ENCODE data around the gene OPRD1.
"Not testable (repeated sequence)": the region's sequence is repeated elsewhere in the genome, so short reads cannot be mapped to it uniquely, and the experiment has no call there.

OPRD1 gene

DNA sequence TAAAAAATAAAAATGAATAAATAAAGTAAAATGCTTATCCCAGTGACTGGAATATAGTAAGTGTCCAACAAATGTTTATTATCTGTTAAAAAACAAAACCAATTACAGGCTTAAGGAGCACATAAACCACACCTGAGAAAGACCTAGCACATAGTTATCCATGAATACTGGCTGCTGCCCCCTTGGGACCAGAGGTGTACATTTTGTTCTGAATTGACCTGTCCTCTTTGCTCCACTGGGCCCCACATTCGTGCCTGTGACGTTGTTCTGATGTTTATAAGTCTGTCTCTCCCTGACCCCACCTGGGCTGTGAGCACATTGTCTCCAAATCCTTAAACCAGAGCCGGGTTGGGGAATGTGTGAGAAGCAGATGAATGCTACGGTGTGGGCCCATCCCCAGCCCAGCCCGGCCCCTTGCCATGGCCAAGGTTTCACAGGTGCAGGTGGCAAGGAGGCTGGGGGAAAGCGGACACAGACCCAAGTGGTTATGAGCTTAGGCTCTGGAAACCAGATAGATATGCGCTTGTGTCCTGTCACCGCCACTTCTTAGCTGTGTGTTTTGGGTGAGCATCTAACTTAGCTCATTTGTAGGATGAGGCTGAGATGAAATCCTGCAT is 29.1 kb downstream of the OPRD1 start:
- in situ Hi-C loops (cut with HindIII; ENCODE audit: low sequenced_read_pairs) = no loop called here

DNA sequence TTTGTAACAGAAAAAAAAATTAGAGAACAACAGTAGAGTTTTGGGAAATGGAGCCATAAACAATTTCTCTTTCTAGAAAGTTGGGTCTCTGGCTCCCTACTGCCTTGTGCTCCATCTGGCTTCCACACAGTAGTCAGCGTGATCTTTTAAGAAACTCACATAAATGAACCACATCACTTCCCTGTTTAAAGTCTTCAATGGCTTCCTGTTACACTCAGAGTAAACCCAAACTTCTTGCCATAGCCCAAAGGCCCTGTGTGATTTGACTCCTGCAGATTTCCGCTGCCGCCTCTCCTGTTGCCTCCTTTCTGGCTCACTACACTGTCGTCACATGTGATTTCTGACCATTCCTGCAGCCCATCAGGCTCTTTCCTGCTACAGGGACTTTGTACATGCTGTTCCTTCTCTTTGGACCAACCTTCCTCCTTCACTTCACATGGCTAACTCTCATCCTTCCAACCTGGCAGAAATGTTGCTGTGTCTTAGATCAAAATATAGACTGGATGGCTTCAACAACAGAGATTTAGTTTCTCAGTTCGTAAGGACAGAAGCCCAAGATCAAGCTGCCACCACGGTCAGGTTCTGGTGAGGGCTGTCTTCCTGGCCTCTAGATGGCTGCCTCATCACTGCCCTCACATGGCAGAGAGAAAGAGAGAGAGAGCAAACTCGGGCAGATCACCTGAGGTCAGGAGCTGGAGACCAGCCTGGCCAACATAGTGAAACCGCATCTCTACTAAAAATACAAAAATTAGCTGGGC is 34.0 kb downstream of the OPRD1 start:
- in situ Hi-C loops (cut with HindIII; ENCODE audit: low sequenced_read_pairs) = no loop called here

DNA sequence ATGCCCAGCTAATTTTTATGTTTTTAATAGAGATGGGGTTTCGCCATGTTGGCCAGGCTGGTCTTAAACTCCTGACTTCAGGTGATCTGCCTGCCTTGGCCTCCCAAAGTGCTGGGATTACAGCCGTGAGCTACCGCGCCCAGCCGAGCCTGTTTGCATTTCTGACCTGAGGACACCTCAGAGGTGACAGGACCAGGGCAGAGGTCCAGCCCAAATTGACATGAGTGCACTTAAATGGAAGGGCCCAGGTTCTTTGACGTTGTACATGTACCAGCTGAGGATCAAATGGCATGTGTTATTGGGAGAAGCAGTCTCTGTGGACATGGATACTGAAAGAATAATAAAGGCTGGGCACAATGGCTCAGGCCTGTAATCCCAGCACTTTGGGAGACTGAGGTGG is 35.2 kb downstream of the OPRD1 start:
- in situ Hi-C loops (cut with HindIII; ENCODE audit: low sequenced_read_pairs) = not testable (repeated sequence)

DNA sequence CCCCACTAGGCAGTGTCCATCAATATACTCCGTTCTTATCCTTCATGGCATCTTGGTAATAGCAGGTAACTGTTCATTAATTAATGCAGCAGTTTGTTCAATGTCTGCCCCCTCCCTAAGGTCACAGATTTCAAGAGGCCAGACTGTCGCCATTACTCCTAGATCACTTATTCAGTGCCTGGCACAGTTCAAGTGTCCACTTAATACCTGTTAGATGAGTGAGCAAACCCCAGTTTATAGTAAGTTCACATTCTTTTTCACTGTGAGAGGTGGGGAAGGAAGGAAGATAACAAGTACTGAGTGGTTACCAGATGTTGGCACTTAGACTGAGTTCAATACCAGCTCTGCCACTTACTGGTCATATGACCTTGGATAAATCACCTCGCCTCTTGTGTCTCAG is 36.4 kb downstream of the OPRD1 start:
- in situ Hi-C loops (cut with HindIII; ENCODE audit: low sequenced_read_pairs) = no loop called here

DNA sequence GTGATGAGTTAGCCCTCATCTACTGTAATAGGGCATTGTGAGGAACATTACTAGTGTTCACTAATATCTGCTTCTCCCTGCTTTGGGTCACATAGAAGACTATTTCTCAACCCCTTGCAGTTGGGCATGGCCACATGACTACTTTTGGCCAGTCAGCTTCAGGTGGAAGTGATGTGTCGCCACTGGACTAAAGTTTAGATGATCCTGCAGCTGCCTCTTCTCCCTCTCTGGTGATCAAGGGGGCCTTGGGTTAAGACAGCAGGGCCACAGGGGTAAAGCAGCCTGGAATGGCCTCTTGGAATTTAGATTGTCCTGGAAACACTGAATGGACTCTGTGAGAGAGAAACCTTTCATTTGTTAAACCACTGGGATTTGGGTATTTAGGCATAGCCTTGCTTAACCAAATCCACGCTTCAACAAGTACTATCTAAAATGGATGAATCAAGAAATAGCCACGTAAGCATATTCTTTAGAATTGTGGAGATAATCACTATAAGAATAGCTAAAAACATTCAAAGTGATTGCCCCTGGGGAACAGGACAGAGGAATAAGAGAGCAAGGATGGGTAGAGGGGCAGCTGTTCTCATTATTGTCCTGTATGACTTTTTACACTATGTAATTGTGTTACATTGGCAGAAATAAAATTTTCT is 41.2 kb downstream of the OPRD1 start:
- in situ Hi-C loops (cut with HindIII; ENCODE audit: low sequenced_read_pairs) = no loop called here

DNA sequence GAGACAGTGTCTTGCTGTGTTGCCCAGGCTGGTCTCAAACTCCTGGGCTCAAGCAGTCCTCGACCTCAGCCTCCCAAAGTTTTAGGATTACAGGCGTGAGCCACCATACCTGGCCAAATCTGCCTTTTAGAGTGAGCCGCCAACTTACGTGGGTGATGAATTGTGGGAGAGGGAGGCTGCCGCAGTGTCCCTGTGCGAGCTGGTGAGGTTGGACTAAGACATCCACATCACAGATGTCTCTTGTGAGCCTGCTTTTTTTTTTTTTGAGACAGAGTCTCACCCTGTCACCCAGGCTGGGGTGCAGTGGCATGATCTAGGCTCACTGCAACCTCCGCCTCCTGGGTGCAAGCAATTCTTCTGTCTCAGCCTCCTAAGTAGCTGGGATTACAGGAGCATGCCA is 42.4 kb downstream of the OPRD1 start:
- in situ Hi-C loops (cut with HindIII; ENCODE audit: low sequenced_read_pairs) = not testable (repeated sequence)

DNA sequence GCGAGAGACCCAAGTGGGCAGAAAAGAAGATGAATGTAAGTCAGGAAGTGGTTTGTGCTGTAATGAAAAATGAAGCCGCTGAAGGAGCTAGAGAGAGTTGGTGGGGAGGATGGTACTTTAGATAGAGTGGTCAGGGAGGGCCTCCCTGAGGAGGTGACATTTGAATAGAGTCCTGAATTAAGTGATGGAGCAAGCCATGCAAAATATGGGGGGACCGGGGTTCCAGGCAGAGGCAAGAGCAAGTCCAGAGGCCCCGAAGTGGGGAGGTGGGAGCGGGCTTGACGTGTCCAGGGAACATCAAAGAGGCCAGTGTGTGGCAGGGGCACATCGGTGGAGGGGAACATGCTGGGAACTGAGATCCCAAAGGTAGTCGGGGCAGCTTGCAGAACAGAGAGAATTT is 43.1 kb downstream of the OPRD1 start:
- in situ Hi-C loops (cut with HindIII; ENCODE audit: low sequenced_read_pairs) = no loop called here

DNA sequence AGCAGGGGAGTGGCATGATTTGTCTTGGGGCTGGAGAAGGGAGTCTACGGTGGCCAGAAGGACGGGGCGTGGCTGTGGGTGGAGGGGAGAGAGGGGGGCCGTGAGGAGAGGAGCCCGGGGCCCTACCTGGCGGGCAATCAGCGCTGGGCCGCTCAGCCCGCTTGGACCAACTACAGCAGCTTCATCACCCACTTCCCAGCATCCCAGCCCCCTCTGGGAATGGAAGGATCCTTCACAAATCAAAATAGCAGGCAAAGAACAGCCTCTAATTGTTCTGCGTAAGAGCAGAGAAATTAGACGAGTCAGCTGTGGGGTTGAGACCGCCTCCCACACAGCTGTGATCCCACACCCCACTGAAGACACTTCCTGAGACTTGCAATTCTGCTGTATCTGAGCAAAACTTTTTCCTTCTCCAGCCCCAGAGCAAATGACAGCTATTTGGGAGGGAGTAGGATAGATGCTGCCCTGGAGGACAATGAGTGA is 43.5 kb downstream of the OPRD1 start:
- in situ Hi-C loops (cut with HindIII; ENCODE audit: low sequenced_read_pairs) = no loop called here

DNA sequence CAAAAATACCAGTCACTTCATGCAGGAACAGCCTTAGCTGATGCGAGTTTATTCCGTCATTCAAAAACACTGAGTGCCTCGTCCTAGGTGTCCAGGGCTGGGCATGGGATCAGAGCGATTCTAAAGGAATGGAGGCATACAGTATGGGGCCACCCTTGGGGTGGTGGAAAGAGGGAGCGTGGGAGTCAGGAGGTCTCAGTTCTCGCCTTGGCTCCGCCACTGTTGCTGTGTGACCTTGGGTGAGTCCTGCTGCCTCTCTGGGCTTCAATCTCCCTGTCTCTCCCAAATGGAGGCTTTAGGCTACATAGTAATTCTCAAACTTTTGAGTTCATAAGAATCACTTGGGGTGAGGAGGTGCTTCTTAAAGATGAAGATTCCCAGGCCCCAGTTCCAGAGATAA is 44.0 kb downstream of the OPRD1 start:
- in situ Hi-C loops (cut with HindIII; ENCODE audit: low sequenced_read_pairs) = no loop called here

DNA sequence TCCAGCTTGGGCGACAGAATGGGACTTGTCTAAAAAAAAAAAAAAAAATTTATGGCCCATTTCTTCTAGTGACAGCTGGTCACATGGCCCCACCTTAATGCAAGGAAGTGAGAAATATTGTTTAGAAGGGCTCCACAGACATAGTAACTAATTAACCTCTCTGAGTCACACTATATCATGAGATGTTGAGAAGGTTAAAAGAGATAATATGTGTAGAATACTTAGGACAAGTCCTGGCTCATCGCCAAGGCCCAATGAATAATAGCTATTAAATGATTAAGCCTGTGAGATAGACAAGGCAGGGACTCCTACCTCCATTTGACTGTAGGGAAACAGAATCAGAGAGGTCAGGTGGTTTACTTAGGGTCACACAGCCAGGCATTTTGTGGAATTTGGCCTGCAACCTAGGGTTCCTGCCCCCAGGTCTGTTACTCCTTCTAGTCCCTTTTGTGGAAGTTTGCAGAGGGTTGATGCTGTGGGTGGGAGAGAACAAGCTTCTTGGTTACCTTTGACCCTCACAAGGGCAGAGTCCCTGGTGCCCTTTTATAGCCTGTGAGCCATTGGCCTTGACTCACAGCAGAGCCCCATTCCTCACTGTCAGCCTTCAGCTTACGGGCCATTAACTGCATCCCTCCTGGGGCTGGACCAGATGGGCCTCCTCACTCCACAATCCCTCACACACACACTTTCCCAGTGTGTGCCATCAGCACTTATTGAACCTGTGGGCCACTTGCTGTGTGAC is 48.5 kb downstream of the OPRD1 start:
- in situ Hi-C loops (cut with HindIII; ENCODE audit: low sequenced_read_pairs) = no loop called here

DNA sequence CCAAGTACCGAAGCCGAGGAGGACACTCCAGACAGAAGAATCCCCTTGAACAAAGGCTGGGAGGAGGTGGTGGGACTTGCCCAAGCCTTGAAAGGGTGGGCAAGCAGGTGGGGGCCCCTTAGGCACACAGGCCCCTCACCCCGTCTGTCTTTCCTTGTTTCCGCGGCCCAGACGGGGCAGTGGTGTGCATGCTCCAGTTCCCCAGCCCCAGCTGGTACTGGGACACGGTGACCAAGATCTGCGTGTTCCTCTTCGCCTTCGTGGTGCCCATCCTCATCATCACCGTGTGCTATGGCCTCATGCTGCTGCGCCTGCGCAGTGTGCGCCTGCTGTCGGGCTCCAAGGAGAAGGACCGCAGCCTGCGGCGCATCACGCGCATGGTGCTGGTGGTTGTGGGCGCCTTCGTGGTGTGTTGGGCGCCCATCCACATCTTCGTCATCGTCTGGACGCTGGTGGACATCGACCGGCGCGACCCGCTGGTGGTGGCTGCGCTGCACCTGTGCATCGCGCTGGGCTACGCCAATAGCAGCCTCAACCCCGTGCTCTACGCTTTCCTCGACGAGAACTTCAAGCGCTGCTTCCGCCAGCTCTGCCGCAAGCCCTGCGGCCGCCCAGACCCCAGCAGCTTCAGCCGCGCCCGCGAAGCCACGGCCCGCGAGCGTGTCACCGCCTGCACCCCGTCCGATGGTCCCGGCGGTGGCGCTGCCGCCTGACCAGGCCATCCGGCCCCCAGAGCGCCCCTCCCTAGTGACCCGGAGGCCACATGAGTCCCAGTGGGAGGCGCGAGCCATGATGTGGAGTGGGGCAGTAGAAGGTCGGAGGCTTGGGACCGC is 50.8 kb downstream of the OPRD1 start:
- in situ Hi-C loops (cut with HindIII; ENCODE audit: low sequenced_read_pairs) = no loop called here

DNA sequence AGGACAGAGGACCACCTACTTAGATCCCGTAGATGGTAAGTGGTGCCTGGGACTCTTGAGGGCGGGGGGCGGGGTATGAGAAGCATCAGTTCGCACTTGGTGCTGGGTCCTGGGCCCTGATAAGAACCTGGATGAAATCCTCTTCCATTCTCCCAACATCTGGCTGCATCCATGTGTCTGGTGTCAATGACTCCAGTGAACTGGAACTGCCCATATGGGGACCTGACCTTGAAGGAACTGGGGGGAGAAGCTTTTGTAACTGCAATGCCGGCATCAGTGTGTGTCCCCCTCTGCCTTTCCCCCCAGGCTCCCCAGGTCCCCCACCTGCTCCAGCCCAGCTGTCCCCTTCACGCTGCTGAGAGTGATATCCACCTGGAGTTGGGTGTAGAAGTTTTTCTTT is 52.7 kb downstream of the OPRD1 start:
- in situ Hi-C loops (cut with HindIII; ENCODE audit: low sequenced_read_pairs) = no loop called here

DNA sequence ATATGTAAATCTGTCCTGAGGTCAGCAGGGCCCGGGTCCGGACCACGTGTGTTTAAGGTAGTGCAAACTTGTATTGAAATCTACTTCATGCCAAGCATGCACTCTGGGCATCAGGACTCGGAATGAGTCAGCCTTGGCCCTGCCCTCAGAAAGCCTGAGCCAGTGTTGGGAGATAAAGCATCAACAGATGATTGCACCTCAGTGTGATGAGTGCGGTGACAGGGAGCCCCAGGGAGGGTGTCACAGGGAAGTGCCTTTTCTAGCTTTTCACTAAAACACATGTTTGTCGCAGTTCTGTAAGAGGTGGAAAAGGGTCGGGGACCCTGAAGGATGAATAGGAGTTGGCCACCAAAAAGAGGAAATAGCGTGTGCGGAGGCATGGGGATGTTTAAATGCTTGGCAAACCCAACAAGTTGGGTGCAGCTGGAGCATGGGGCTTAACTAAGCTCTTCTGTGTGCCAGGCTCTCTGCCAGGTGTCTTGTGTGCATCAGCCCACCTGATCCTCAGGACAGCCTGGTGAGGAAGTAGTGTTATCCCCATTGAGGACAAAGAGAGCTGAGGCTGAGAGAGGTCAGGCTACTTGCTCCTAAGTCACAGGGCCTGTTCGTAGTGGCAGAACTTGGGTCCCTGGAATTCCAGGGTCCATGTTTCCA is 54.2 kb downstream of the OPRD1 start:
- in situ Hi-C loops (cut with HindIII; ENCODE audit: low sequenced_read_pairs) = no loop called here

DNA sequence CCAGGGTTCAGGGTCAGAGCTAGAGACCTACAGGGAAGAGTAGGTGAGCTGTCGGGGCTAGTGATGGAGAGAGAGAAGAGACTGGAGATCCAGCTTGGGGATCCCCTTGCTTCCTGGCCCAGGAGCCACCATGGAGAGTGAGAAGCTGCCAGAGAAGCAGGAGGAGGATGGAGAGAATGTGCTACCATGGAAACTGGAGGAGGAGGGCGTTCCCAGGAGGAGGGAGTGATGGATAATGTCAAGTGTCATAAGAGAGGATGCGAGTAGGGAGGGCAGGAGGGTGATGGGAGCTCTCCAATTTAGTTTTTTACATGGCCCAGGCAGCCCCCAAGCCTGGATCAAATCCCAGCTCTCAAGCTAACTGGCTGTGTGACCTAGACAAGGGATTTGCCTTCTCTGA is 55.9 kb downstream of the OPRD1 start:
- in situ Hi-C loops (cut with HindIII; ENCODE audit: low sequenced_read_pairs) = no loop called here

DNA sequence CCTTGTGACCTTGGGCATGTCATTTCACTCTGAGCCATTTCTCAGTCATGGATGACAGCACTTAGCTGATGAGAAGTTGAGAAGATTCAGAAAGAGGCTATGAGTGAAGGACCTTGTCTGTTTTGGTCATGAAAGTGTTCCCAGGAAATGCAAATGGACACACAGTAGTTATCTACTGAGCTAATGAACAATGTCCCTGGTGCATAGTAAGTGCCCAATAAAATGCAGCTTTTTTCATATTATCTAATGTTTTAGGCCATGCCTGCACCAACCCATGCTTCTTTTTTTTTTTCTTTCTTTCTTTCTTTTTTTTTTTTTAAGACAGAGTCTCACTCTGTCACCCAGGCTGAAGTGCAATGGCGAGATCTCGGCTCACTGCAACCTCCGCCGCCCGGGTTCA is 58.0 kb downstream of the OPRD1 start:
- in situ Hi-C loops (cut with HindIII; ENCODE audit: low sequenced_read_pairs) = no loop called here

DNA sequence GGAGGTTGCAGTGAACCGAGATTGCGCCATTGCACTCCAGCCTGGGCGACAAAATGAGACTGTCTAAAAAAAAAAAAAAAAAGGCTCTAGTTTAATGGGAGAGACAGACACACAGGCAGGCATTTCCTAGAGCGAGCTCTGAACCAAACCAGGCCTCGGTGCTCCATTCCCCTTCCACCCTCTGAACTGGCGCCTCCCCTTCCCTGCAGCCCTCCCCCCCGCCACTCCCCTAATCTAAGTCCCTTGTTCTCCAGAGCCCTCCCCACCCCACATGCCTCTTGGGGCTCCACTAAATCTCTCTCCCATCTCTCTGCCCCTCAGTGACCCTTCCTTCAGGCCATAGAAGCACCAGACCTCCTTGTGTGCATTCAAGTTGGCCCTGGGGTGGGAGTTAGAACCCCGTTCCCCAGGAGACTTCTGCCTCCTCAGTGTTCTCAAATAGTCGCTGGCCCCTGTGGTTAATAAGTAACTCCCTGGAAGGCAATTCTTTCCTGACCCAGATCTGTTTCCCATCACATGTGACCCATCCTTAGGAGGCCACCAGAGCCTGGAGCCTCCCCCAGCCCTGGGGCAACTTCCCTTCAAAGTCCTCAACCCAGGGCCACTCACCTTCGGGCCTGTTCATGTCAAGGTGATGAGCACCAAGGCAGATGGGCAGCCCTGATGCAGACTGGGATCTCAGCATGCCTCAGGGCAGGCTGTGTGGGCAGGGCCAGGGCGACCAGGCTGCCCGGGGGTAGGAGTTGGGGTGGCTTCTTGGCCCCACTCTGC is 59.8 kb downstream of the OPRD1 start:
- in situ Hi-C loops (cut with HindIII; ENCODE audit: low sequenced_read_pairs) = no loop called here

DNA sequence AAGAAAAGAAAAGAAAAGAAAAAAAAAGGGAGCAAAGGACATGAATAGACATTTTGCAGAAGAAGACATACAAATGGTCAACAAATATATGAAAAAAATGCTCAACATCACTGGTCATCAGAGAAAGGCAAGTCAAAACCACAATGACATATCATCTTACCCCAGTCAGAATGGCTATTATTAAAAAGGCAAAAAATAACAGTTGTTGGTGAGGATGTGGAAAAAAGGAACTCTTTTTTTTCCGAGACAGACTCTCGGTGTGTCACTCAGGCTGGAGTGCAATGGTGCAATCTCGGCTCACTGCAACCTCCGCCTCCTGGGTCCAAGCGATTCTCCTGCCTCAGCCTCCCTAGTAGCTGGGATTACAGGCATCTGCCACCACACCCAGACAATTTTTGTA is 63.2 kb downstream of the OPRD1 start:
- in situ Hi-C loops (cut with HindIII; ENCODE audit: low sequenced_read_pairs) = not testable (repeated sequence)

DNA sequence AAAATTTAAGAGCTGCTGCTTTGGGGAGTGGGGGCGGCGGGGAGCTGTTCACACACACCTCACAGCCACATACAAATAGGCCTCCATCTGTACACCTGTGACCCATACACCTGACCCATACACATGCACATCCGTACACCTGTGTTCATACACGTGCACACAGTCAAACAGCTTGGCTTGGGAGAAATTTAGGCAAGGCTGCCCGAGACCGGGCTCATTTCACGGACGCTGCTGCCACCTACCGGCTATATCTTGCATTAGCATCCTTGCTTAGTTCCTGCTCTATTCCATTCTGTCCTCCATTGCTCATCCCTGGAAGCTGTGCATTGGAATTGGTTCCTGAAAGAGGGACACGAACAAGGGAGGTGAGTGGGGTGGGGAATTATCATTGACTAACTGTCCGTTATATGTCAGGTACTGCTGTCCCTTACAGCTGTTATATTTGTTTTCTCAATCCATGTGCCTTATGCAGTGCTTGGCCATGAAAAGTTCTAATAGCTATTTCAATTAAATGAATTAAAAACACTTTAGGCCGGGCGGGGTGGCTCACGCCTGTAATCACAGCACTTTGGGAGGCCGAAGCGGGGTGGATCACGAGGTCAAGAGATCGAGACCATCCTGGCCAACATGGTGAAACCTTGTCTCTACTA is 65.3 kb downstream of the OPRD1 start:
- in situ Hi-C loops (cut with HindIII; ENCODE audit: low sequenced_read_pairs) = no loop called here

DNA sequence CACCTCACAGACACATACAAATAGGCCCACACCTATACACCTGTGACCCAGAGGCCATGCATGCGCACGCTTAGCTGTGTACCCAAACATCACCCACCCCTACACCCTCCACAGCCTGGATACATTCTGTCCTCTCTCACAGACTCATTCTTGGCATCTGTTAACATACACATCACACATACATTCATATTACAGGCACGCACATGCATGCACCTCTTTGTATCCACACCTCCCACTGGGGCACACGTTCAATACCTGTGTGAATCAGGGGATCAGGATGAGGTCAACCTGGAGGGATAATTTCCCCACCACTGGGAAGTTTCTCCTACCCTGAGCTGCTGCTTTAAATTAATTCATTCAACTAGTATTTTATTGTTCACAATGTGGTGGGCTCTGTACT is 66.8 kb downstream of the OPRD1 start:
- in situ Hi-C loops (cut with HindIII; ENCODE audit: low sequenced_read_pairs) = no loop called here
